ENCODE results near the gene AXL.

The AXL gene

DNA sequence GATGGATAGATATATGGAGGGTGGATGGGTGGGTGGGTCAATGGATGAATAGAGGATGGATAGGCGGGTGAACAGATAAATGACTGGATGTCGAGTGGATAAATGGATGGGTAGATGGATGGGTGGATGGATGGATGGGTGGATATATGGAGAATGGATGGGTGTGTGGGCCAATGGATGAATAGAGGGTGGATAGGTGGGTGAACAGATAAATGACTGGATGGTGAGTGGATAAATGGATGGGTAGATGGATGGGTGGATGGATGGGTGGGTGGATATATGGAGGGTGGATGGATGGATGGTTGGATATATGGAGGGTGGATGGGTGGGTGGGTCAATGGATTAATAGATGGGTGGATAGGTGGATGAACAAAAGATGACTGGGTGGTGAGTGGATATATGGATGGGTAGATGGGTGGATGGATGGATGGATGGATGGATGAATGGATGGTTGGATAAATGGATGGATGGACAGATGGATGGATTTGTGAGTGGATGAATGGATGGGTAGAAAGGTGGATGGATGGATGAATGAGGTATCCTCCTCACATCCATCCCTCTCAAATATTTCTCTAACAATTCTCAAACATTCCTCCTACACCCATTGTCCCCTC, 21.0 kb downstream of the AXL start:
- no peak for ATAC-seq
- Mint-ChIP-seq H3K27ac (no peak overlapping the region), H3K4me3 (no peak overlapping the region), H3K36me3 (no peaks in the 10 kb centered on the region), H3K9me3 (peaks cover 6% of the 10 kb centered on the region), H3K4me1 (no peaks in the 10 kb centered on the region), H3K27me3 (peaks cover 23% of the 10 kb centered on the region)

DNA sequence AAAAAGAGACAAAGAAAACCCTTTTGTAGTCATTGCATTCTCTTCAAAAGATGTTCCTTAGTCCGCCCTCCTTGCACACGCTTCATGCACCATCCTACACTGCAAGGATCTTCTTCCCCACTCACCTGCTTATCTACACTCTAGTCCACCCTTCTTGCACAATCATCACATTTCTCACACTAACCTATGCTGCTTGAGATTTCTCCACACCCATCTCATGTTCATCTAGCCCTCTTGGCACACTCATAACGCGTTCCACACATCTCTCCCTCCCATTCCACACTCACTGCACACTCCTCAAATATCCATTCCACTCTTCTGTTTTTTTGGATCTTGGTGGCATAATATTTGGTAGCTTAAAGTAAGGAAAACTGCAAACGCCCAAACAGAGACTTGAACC, 22.8 kb downstream of the AXL start:
- Mint-ChIP-seq H3K27me3 (peaks cover 23% of the 10 kb centered on the region), H3K9me3 (peaks cover 6% of the 10 kb centered on the region), H3K4me1 (no peaks in the 10 kb centered on the region), H3K36me3 (no peaks in the 10 kb centered on the region), H3K27ac (no peak overlapping the region), H3K4me3 (no peak overlapping the region)
- ATAC-seq = no peak

DNA sequence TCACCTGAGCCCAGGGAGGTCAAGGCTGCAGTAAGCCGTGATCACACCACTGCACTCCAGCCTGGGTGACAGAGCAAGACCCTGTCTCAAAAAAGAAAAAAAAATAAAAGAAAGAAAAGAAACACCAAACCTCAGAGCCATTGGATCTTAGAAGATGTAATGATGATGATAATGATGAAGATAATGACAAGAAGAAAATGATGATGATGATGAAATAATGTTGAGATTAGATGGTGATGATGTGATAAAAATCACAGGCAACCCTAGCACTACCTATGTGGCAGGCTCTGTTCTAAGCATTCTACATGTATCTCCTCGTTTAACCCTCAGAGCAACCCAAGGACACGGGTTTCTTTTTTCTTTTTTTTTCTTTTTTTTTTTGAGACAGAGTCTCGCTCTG, 25.1 kb downstream of the AXL start:
- Mint-ChIP-seq H3K27ac (no peak overlapping the region), H3K9me3 (peaks cover 6% of the 10 kb centered on the region), H3K4me1 (no peaks in the 10 kb centered on the region), H3K36me3 (no peaks in the 10 kb centered on the region), H3K4me3 (no peak overlapping the region), H3K27me3 (peaks cover 21% of the 10 kb centered on the region)
- no peak for ATAC-seq

DNA sequence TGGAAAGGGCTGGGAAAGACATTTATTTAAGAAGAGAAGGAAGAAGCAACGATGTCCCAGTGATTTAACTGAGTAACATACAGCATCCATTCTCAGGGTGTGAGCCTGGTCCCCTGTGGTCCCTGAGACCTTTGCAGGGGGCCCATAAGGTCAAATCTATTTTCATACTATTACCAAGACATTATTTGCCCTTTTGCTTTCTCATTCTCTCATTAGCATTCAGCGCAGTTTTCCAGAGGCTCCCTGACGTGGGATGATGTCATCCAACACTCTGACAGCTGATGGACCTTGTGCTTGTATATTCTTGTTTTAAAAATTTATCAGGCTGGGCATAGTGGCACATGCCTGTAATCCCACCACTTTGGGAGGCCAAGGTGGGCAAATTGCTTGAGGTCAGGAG, 26.8 kb downstream of the AXL start:
- ATAC-seq = no peak
- no peak overlapping the region for H3K27ac Mint-ChIP-seq
- no peaks in the 10 kb centered on the region for H3K4me1 Mint-ChIP-seq
- H3K27me3 Mint-ChIP-seq = peaks cover 14% of the 10 kb centered on the region
- no peaks in the 10 kb centered on the region for H3K9me3 Mint-ChIP-seq
- no peaks in the 10 kb centered on the region for H3K36me3 Mint-ChIP-seq
- no peak overlapping the region for H3K4me3 Mint-ChIP-seq

DNA sequence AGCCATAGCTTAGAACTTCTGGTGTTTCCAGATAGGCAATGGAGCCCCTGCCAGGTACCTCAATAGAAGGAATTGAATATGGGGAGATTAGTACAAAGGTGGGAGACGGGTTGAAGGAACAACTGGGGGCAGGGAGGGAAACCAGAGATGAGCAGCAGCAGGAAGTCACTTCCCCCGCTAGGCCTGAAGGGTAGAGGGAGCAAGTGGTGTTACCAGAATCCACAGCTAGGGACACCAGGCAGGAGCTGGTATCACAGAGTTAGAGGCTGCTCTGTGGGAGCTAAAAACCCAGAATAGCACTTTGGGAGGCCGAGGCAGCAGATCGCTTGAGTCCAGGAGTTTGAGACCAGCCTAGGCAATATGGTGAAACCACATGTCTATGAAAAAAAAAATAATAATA, 29.9 kb downstream of the AXL start:
- no peaks in the 10 kb centered on the region for H3K9me3 Mint-ChIP-seq

DNA sequence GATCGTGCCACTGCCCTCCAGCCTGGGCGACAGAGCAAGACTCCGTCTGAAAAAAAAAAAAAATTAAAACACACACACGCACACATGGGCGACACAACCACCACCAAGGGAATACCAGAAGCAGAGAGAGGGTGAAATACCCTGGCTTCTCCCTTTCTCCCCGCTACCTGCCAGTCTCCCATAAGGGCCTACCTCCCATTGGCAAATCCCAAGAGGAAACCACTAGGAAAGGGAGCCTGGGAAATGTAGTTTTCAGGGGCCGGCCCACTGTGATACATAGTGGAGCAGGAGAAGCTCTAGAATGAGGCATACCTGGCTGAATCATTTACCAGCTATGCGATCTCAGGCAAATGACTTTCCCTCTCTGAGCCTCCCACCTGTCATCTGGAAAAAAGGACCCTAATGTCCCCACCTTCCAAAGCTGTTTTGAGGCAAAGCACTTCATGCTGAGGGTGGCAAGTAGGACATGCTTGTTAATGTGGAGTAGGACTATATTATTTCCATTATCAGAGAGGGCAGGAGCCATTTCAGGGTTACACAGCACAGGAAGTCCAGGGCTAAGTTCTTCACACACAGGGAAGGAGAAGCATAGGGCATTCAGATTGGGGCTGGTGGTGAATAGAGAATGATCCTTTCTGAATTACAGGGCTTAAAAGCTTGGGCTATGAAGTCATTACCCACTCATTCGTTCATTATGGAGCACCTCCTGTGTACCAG, 30.8 kb downstream of the AXL start:
- ATAC-seq = no peak
- Mint-ChIP-seq H3K9me3 (no peaks in the 10 kb centered on the region), H3K27ac (no peak overlapping the region), H3K4me1 (no peaks in the 10 kb centered on the region), H3K4me3 (no peak overlapping the region), H3K27me3 (peaks cover 35% of the 10 kb centered on the region), H3K36me3 (no peaks in the 10 kb centered on the region)

More for the DNA sequence above, 29.9 kb downstream of the AXL start:
- no peak for ATAC-seq
- Mint-ChIP-seq H3K4me1 (no peaks in the 10 kb centered on the region), H3K27me3 (peaks cover 33% of the 10 kb centered on the region), H3K36me3 (no peaks in the 10 kb centered on the region), H3K4me3 (no peak overlapping the region), H3K27ac (no peak overlapping the region)

DNA sequence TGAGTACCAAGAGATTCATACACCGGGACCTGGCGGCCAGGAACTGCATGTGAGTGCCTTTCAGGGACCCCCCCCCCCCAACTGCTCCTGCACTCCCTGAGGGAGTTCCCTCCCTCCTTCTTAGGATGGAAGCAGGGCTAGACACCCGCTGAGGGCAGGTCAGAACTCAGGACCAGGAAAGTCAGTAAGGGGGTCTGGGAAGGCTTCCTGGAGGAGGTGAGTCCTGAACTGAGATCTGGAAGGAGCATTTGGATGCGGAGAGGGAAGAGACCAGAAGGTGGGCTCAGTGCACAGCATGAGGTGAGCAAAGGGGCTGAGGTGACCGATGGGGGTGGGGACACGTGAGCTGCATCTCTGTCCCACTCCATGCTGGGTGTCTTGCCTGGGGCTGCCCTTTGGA, 34.6 kb downstream of the AXL start:
- Mint-ChIP-seq H3K27me3 (peaks cover 28% of the 10 kb centered on the region), H3K4me3 (no peak overlapping the region), H3K4me1 (no peaks in the 10 kb centered on the region), H3K9me3 (no peaks in the 10 kb centered on the region), H3K36me3 (no peaks in the 10 kb centered on the region), H3K27ac (no peak overlapping the region)
- ATAC-seq = no peak

DNA sequence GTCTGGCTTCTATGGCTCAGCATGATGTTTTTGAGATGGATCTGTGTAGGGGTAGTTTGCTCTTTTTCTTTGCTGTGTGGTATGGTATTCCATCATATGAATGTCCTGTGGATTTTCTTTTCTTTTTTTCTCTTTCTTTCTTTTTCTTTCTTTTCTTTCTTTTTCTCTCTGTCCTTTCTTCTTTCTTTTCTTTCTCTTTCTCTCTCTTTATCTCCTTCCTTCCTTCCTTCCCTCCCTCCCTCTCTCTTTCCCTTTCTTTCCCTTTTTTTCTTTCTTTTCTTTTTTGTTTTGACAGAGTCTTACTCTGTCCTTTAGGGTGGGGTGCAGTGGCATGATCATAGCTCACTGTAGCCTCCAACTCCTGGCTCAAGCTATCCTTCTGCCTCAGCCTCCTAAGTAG, 36.1 kb downstream of the AXL start:
- Mint-ChIP-seq H3K27ac (no peak overlapping the region), H3K4me3 (no peak overlapping the region), H3K36me3 (no peaks in the 10 kb centered on the region), H3K27me3 (peaks cover 21% of the 10 kb centered on the region), H3K4me1 (no peaks in the 10 kb centered on the region), H3K9me3 (peaks cover 2% of the 10 kb centered on the region)
- no peak for ATAC-seq

DNA sequence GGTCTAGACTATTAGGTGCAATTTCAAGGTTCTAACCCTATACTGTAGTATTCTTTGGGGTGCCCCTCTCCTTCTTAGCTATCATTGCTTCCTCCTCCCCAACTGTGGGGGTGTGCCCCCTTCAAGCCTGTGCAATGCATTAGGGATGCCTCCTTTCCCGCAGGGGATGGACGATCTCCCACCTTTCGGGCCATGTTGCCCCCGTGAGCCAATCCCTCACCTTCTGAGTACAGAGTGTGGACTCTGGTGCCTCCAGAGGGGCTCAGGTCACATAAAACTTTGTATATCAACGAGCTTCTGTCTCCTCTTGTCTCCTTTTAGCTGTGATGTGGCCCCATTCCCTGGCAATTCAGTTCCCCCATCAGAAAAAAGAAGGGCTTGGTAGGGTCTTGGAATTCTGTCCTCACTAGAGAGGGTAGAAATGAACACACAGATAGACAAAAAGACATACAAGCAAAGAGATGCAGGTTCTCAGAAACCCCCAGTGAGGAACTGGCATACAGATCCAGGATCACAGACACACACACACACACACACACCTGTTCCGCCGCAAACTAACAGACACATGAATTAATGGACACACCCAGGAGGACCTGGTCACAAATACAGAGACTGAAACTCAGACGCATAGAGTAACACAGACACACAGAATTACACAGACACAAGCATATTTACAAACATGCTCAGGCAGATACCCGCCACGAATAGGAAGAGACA, 42.6 kb downstream of the AXL start:
- Mint-ChIP-seq H3K27ac (peak overlapping the region; percentile 100), H3K4me3 (peak overlapping the region; percentile 93), H3K27me3 (no peaks in the 10 kb centered on the region), H3K36me3 (peaks cover 15% of the 10 kb centered on the region), H3K9me3 (peaks cover 2% of the 10 kb centered on the region), H3K4me1 (peaks cover 29% of the 10 kb centered on the region)
- ATAC-seq = no peak

DNA sequence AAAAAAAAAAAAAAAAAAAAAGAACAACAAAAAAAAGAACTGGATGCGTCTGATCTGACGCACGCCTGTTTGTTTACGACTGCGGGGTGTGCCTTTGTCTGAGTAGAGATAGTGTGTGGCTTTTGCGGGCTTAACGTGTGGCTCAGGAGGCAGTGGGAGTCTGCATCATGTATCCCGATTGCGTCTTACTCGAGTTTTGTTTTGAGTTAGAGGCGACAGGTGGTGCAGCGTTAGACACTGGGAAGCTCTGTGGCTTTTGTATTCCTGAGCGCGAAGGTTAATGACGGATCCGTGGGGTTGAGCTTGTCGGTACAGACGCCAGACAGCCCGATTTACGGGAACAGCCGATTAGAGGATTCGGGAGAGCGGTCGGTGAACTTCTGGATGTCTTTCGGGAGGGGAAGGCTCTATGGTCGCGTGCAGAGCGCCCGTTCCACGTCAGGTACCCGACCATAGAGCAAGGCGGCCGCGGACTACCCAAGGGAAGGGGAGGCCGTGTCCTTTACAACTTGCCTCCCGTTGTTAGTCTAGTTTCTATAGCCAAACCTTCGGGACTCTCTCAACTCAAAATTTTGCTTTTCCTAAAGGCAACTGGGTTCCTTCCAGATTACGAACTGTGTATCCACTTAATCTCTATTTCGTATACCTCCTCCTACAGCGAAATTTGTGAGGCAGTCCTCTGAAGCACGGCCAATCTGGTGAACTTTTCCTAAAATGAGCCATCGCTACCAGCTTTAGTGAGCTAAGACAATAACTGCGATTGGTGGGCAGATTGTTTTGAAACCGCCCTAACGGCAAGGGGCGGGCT, 44.2 kb downstream of the AXL start:
- Mint-ChIP-seq H3K9me3 (peaks cover 2% of the 10 kb centered on the region), H3K4me3 (peak overlapping the region; percentile 93), H3K4me1 (peaks cover 41% of the 10 kb centered on the region), H3K27me3 (no peaks in the 10 kb centered on the region), H3K36me3 (peaks cover 20% of the 10 kb centered on the region), H3K27ac (peak overlapping the region; percentile 100)
- ATAC-seq = peak; percentile 35

DNA sequence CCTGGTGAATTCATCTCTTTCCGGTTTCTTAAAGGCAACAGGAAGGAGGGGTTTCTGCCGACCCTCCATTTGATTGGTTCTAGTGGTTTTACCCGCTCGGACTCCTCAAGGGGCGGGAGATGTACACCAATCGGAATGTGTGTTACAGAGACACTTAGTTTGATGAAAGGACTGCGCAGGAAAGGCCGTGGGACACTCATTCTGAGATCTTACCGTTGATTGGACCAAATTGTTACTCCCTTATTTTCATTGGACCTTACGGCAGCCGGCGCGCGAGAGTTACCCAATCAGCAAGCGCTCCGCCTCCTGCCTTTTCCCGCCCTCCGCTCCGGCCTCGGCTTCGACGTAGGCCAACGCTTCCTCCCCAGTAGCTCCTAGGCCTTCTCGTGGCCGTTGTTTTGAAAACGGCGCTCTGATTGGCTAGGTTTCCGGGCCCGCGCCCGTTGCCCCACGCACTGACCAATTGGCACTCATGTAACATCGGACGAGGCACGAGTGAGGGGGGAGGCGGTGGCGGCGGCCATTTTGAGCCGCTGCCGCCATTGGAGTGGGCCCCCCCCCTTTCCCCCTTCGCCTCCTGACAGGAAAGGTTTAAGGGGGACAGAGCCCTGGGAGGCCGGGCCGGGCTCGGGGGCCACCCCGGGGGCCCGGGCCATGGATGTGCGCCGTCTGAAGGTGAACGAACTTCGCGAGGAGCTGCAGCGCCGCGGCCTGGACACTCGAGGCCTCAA, 45.0 kb downstream of the AXL start, which contains the start of gene HNRNPUL1:
Gene HNRNPUL1, plus strand, starts transcription at position 523 of the 731 bp plus-strand sequence. Its CDS starts 132 bp downstream, at position 655.
- Mint-ChIP-seq H3K27ac (peak within 1 kb of the TSS; percentile 100), H3K36me3 (peaks cover 20% of the 10 kb centered on the region), H3K27me3 (no peaks in the 10 kb centered on the region), H3K4me1 (peaks cover 41% of the 10 kb centered on the region), H3K4me3 (peak within 1 kb of the TSS; percentile 93), H3K9me3 (peaks cover 2% of the 10 kb centered on the region)
- ATAC-seq = peak; percentile 89

DNA sequence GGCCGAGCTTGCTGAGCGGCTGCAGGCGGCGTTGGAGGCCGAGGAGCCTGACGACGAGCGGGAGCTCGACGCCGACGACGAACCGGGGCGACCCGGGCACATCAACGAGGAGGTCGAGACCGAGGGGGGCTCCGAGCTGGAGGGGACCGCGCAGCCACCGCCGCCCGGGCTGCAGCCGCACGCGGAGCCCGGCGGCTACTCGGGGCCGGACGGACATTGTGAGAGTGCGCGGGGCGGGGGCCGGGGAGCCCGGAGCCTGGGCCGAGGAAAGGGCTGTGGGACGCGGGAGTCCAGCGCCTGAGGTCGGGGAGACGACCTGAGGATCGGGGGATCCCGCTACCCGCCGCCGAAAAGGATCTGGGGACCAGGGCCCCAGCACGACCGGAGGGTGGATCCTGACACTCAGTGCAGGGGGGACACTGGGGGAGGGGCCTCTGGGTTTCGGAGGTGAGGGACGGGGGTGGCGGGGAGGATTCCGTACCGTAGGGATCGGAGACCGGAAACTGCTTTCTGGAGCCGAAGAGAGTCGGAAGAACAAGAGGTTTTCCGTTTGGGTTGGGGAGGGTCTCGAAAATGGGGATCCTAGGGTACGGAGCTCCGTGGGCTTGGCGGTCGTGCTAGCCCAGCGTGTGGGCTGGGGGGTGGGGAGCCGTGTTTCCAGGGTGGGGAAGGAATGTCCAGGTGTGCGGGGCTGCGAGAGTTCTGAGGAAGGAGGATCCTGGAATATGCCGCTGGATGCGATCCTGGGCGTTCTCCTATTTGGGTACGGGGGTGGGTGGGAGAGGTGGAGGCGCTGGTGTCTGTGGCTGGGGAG, 45.8 kb downstream of the AXL start:
- Mint-ChIP-seq H3K36me3 (peaks cover 20% of the 10 kb centered on the region), H3K27me3 (no peaks in the 10 kb centered on the region), H3K9me3 (peaks cover 2% of the 10 kb centered on the region), H3K4me1 (peaks cover 41% of the 10 kb centered on the region), H3K27ac (peak overlapping the region; percentile 100), H3K4me3 (peak overlapping the region; percentile 93)
- peak; percentile 0 for ATAC-seq

DNA sequence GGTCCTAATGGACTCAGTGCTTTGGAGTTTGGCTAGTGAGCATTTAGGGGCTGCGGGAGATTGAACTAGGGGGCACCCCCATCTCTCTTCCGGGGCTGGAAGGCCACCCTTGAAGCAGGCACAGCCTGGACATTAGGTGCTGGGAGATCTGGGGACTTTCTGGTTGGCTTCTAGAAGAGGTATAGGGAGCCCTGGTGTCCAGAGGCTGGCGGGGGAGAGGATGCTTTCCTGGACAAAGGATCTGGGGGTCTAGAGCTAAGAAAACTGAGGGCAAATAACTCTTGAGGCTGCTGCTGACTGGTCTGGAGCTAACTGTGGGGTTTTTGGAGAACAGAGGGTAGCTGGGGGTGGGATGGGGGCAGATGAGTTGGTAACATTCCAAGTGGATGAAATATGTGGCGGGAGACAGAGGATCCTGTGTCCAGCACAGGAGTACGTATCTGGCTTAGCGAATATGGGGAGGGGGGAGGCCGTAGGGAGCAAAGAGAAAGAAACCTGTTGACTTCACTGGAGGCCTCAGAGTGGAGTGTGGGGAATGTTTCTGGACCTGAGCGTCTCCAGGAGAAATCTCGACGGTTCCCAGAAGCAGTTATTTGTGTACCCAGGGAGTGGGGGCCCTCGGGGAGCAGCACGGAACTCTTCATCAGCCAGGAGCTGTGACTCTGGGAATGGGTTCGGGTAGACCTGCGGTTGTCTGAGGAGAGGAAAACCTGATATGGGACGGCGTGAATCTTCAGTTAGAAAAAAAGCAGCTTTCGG, 46.6 kb downstream of the AXL start:
- Mint-ChIP-seq H3K9me3 (no peaks in the 10 kb centered on the region), H3K4me1 (peaks cover 41% of the 10 kb centered on the region), H3K4me3 (peak overlapping the region; percentile 93), H3K36me3 (peaks cover 20% of the 10 kb centered on the region), H3K27me3 (no peaks in the 10 kb centered on the region), H3K27ac (peak overlapping the region; percentile 100)
- ATAC-seq = no peak

Measured in stimulated activated memory B cell treated with anti-CD40 and anti-IgM and Interleukin-4, amounts not matched to agents 10 μg/mL and 1 μg/mL and 100 μg/mL, for 72 hours (primary cell).